Endodermal cell (in vitro differentiated cells): Measurements from ENCODE around the gene CASQ2. TPM values are rescaled to one million over a fixed set of nuclear protein-coding genes. Genes with fewer than 3 reads are reported as not detected.

Experiments used
- DNase-seq: peaks from one replicate; pipeline ENCODE4 v3.0.0-alpha.2; 2017
- H3K27ac ChIP-seq: 2 replicates; pipeline ENCODE4 v1.5.1; 2013; ENCODE audit warnings: mild to moderate bottlenecking, low read depth, low read length, moderate library complexity
- H3K27me3 ChIP-seq: 2 replicates; pipeline ENCODE4 v1.6.1; 2013; ENCODE audit warnings: mild to moderate bottlenecking, low read length, moderate library complexity; ENCODE audit not compliant: insufficient read depth, control insufficient read depth, poor library complexity, severe bottlenecking
- H3K36me3 ChIP-seq: 2 replicates; pipeline ENCODE4 v1.7.0; 2013; ENCODE audit warnings: mild to moderate bottlenecking, low read length, moderate library complexity; ENCODE audit not compliant: control insufficient read depth, insufficient read depth
- H3K4me1 ChIP-seq: one replicate; pipeline ENCODE4 v1.7.0; 2013; ENCODE audit warnings: low read length; ENCODE audit not compliant: control insufficient read depth, insufficient read depth
- H3K4me3 ChIP-seq: 2 replicates; pipeline ENCODE4 v1.5.1; 2013; ENCODE audit warnings: mild to moderate bottlenecking, low read length, moderate library complexity
- H3K9ac ChIP-seq: 2 replicates; pipeline ENCODE4 v1.6.1; 2013; ENCODE audit warnings: mild to moderate bottlenecking, low read length, moderate library complexity; ENCODE audit not compliant: poor library complexity, severe bottlenecking; ENCODE audit errors: extremely low read depth
- H3K9me3 ChIP-seq: 2 replicates; pipeline ENCODE4 v1.6.1; 2013; ENCODE audit warnings: mild to moderate bottlenecking, low read length, moderate library complexity; ENCODE audit not compliant: control insufficient read depth
- H3K27ac Mint-ChIP-seq: 2 replicates; pipeline ENCODE4 v1.8.0; 2020; ENCODE audit warnings: mixed read lengths
- H3K27me3 Mint-ChIP-seq: 2 replicates; pipeline ENCODE4 v1.8.0; 2021; ENCODE audit warnings: mild to moderate bottlenecking, mixed read lengths; ENCODE audit not compliant: insufficient read depth
- H3K36me3 Mint-ChIP-seq: 2 replicates; pipeline ENCODE4 v1.8.0; 2020; ENCODE audit warnings: low read depth, mixed read lengths
- H3K4me1 Mint-ChIP-seq: 2 replicates; pipeline ENCODE4 v1.8.0; 2020; ENCODE audit warnings: mixed read lengths
- H3K4me3 Mint-ChIP-seq: 2 replicates; pipeline ENCODE4 v1.8.0; 2020; ENCODE audit warnings: mild to moderate bottlenecking, moderate library complexity, mixed read lengths
- H3K9me3 Mint-ChIP-seq: 2 replicates; pipeline ENCODE4 v1.8.0; 2020; ENCODE audit warnings: mild to moderate bottlenecking, mixed read lengths
- WGBS, 2 experiments: methylation state at CpG; one replicate each; pipeline versions ENCODE4 v1.1.5 to v1.1.7; 2013; ENCODE audit warnings: missing lambda C conversion rate in 2 of 2, mixed read lengths in 1 of 2; ENCODE audit not compliant: insufficient coverage in 1 of 2, insufficient read length in 1 of 2; 5-methylcytosine and 5-hydroxymethylcytosine counted together
- total RNA-seq, 2 donors: library from RNA; stranded (reverse); fragmentation: NEBNext Ultra II Directional in 1 of 2; extraction: Animal tissue kit (Norgen Biotek cat#: 25700) in 1 of 2; gene quantifications; 2 replicates in 1 of 2; 3 replicates in 1 of 2; pipeline ENCODE4 v1.2.1, GENCODE V29; 2021
- TF ChIP-seq, protein P1 (sequence below): fragments of 200-600 bp; sonication (generic); conservative IDR thresholded peaks from 2 replicates; pipeline ENCODE4 v1.5.0; 2021; ENCODE audit warnings: antibody characterized with exemption, mild to moderate bottlenecking

The CASQ2 gene
- total RNA-seq, 2 donors from 2014 or later = not detected

DNA sequence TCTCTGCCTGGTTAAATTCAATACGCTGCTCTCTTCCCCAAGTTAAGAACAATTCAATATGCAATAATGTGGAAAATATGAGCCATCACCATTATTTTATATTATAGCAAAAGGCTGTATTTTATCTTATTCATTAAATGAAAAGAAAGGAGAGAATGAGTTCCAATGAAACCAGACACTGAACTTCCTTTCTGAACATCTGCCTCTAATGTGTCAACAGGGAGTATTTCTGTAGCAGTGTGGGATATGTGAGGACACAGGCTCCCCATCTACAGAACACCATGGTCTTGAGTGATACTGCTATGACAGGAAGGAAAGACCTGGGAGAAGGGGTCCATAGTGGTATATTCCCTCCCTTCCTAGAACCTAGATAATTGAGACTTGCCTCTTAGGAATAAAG, 46.3 kb downstream of the CASQ2 start:
- peaks cover 5% of the 10 kb centered on the region for H3K27me3 Mint-ChIP-seq
- TF ChIP-seq, protein P1, sequence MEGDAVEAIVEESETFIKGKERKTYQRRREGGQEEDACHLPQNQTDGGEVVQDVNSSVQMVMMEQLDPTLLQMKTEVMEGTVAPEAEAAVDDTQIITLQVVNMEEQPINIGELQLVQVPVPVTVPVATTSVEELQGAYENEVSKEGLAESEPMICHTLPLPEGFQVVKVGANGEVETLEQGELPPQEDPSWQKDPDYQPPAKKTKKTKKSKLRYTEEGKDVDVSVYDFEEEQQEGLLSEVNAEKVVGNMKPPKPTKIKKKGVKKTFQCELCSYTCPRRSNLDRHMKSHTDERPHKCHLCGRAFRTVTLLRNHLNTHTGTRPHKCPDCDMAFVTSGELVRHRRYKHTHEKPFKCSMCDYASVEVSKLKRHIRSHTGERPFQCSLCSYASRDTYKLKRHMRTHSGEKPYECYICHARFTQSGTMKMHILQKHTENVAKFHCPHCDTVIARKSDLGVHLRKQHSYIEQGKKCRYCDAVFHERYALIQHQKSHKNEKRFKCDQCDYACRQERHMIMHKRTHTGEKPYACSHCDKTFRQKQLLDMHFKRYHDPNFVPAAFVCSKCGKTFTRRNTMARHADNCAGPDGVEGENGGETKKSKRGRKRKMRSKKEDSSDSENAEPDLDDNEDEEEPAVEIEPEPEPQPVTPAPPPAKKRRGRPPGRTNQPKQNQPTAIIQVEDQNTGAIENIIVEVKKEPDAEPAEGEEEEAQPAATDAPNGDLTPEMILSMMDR = no peak
- Histone ChIP-seq H3K4me3 (no peak overlapping the region), H3K9me3 (peaks cover 2% of the 10 kb centered on the region), H3K27me3 (no peaks in the 10 kb centered on the region), H3K36me3 (no peaks in the 10 kb centered on the region), H3K27ac (no peak overlapping the region), H3K4me1 (no peaks in the 10 kb centered on the region), H3K9ac (no peak overlapping the region)
- no peak overlapping the region for H3K4me3 Mint-ChIP-seq
- H3K4me1 Mint-ChIP-seq = peaks cover 4% of the 10 kb centered on the region
- H3K27ac Mint-ChIP-seq = no peak overlapping the region
- no peak for DNase-seq
- 86% methylated on average over 1 of the region's 1 CpG; no CpG with 5 or more reads in 1 of the 2 experiments for WGBS, 2 experiments
- H3K9me3 Mint-ChIP-seq = peaks cover 6% of the 10 kb centered on the region
- H3K36me3 Mint-ChIP-seq = no peaks in the 10 kb centered on the region

DNA sequence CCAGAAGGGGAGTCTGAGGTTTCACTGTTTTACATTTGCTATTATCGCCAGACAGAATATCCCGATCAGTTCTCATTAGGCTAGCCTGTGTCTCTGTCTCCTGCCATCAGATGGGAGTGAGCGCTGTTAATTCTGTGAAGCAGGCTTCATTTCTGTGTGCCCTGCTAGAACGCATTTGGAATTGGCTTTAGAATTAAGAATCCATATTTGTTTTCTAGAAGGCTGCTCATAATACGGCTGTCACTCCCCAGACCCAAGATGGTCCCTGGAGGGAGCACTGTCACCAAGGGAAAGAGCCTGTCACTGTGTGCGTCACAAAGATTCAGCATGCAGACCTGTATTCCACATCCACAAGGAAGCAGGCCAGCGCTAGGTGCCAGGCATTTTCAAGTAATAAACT, 49.2 kb downstream of the CASQ2 start:
- Histone ChIP-seq H3K27me3 (no peaks in the 10 kb centered on the region), H3K36me3 (no peaks in the 10 kb centered on the region), H3K27ac (peak overlapping the region; percentile 48), H3K9me3 (peaks cover 3% of the 10 kb centered on the region), H3K4me3 (no peak overlapping the region), H3K4me1 (peaks cover 7% of the 10 kb centered on the region), H3K9ac (no peak overlapping the region)
- Mint-ChIP-seq H3K27ac (no peak overlapping the region), H3K36me3 (no peaks in the 10 kb centered on the region), H3K27me3 (peaks cover 6% of the 10 kb centered on the region), H3K4me3 (no peak overlapping the region), H3K9me3 (peaks cover 7% of the 10 kb centered on the region), H3K4me1 (peaks cover 13% of the 10 kb centered on the region)
- TF ChIP-seq, protein P1 = no peak
- no peak for DNase-seq
- 90 to 95% methylated on average over 5 to 7 of the region's 7 CpGs for WGBS, 2 experiments

DNA sequence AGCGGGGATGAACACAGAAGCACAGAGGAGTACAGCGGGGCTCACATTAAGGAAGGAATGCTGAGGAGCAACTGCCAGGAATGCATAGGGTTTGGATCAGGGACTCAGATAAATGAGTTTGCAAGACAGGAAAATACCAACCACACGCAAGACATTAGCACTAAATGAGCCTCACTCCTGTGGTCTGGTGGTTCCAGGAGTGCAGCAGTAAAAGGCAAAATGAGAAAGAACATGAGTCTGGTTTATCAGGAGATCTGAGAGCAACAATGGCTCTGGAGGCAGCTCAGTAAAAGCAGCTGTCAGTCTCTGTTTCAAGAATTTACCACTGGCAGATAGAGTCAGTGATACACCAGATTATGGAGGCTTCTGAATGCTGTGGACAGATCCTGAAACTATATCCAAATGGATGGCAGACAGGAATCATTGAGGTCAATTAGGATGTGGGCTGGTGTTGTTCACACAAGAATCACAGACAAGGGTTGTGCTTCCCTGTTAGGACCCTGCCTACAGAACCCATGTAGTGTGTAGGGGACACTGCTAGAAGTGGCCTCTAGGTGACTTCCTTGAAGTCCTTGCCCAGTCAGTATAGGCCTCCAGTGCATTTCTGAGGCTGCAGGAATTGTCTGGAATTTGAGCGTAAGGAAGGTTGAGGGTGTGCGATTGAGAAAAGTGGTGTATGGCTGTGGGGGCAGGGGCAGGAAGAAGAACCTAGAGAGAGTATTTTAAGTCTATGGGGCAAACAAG, 50.3 kb downstream of the CASQ2 start:
- Histone ChIP-seq H3K27ac (no peak overlapping the region), H3K9me3 (peaks cover 3% of the 10 kb centered on the region), H3K9ac (no peak overlapping the region), H3K36me3 (no peaks in the 10 kb centered on the region), H3K27me3 (no peaks in the 10 kb centered on the region), H3K4me1 (peaks cover 10% of the 10 kb centered on the region), H3K4me3 (no peak overlapping the region)
- Mint-ChIP-seq H3K36me3 (no peaks in the 10 kb centered on the region), H3K27me3 (peaks cover 6% of the 10 kb centered on the region), H3K9me3 (peaks cover 7% of the 10 kb centered on the region), H3K27ac (no peak overlapping the region), H3K4me3 (no peak overlapping the region), H3K4me1 (peaks cover 18% of the 10 kb centered on the region)
- WGBS, 2 experiments = 93 to 95% methylated on average over 5 of the region's 5 CpGs
- no peak for DNase-seq
- TF ChIP-seq, protein P1 = peak; percentile 53
